ENCODE results near the gene HSPA4. TPM values are rescaled to one million over a fixed set of nuclear protein-coding genes. Genes with fewer than 3 reads are reported as not detected.

The HSPA4 gene
- total and polyA plus RNA-seq, 4 donors: 22.1 to 39.7 (median 31.9) TPM

- TF ChIP-seq HNF4G (IDR thresholded peaks at IDR 0.05) (no peak), RAD21 (IDR thresholded peaks at IDR 0.05) (no peak), HNF4A (conservative IDR thresholded peaks at IDR 0.05) (no peak), TAF1 (conservative IDR thresholded peaks at IDR 0.05) (no peak), ZBTB33 (IDR thresholded peaks at IDR 0.05) (no peak), SP1 (IDR thresholded peaks at IDR 0.05) (no peak), YY1 (IDR thresholded peaks at IDR 0.05) (no peak), FOXA2 (IDR thresholded peaks at IDR 0.05) (no peak), EGR1 (IDR thresholded peaks at IDR 0.05; ENCODE audit: low read depth in 2 of 2) (no peak), MAX (IDR thresholded peaks at IDR 0.05) (no peak), NR2F2 (IDR thresholded peaks at IDR 0.05) (no peak)
- Histone ChIP-seq H3K27me3 (ENCODE audit: control insufficient read depth in 4 of 4, insufficient read depth in 4 of 4, low read length in 3 of 4) (no peaks in the 10 kb centered on the region), H3K4me3 (ENCODE audit: low read depth in 1 of 3, low read length in 3 of 3) (no peak overlapping the region), H3K36me3 (ENCODE audit: control insufficient read depth in 4 of 4, insufficient read depth in 3 of 4, low read depth in 1 of 4, low read length in 3 of 4) (no peaks in the 10 kb centered on the region), H3K27ac (ENCODE audit: low read depth in 1 of 2, low read length in 2 of 2) (no peak overlapping the region), H3K9me3 (ENCODE audit: control insufficient read depth in 4 of 4, low read length in 3 of 4) (no peaks in the 10 kb centered on the region), H3K4me1 (ENCODE audit: control insufficient read depth in 4 of 4, insufficient read depth in 4 of 4, low read length in 3 of 4) (no peaks in the 10 kb centered on the region), H3K9ac (ENCODE audit: low read depth in 1 of 2, low read length in 2 of 2) (no peak overlapping the region)
- 72% methylated on average over 7 of the region's 7 CpGs for whole genome bisulfite sequencing
- no peak for DNase-seq (ENCODE audit: low spot score)
Observed at GRCh38 chr5:133147411-133147810, 95.6 kb downstream of the HSPA4 start.

- no peak overlapping the region for H3K27ac ChIP-seq (ENCODE audit: low read depth in 1 of 2, low read length in 2 of 2)
- no peaks in the 10 kb centered on the region for H3K27me3 ChIP-seq (ENCODE audit: control insufficient read depth in 4 of 4, insufficient read depth in 4 of 4, low read length in 3 of 4)
- H3K9ac ChIP-seq (ENCODE audit: low read depth in 1 of 2, low read length in 2 of 2): no peak overlapping the region
- H3K36me3 ChIP-seq (ENCODE audit: control insufficient read depth in 4 of 4, insufficient read depth in 3 of 4, low read depth in 1 of 4, low read length in 3 of 4): no peaks in the 10 kb centered on the region
- no peaks in the 10 kb centered on the region for H3K4me1 ChIP-seq (ENCODE audit: control insufficient read depth in 4 of 4, insufficient read depth in 4 of 4, low read length in 3 of 4)
- TF ChIP-seq ATF3 (IDR thresholded peaks at IDR 0.05): no peak
- no peak for TF ChIP-seq YY1 (IDR thresholded peaks at IDR 0.05)
- no peak for TF ChIP-seq FOXA1 (IDR thresholded peaks at IDR 0.05)
- no peak for TF ChIP-seq SP1 (IDR thresholded peaks at IDR 0.05)
- no peak for TF ChIP-seq EGR1 (IDR thresholded peaks at IDR 0.05; ENCODE audit: low read depth in 2 of 2)
- H3K9me3 ChIP-seq (ENCODE audit: control insufficient read depth in 4 of 4, low read length in 3 of 4): no peaks in the 10 kb centered on the region
- no peak overlapping the region for H3K4me3 ChIP-seq (ENCODE audit: low read depth in 1 of 3, low read length in 3 of 3)
- WGBS: 94% methylated on average over 7 of the region's 7 CpGs
- no peak for DNase-seq (ENCODE audit: low spot score)
Observed at GRCh38 chr5:133147815-133148567, 96.2 kb downstream of the HSPA4 start.

- Histone ChIP-seq H3K4me1 (ENCODE audit: control insufficient read depth in 4 of 4, insufficient read depth in 4 of 4, low read length in 3 of 4) (no peaks in the 10 kb centered on the region), H3K9ac (ENCODE audit: low read depth in 1 of 2, low read length in 2 of 2) (no peak overlapping the region), H3K27me3 (ENCODE audit: control insufficient read depth in 4 of 4, insufficient read depth in 4 of 4, low read length in 3 of 4) (no peaks in the 10 kb centered on the region), H3K36me3 (ENCODE audit: control insufficient read depth in 4 of 4, insufficient read depth in 3 of 4, low read depth in 1 of 4, low read length in 3 of 4) (no peaks in the 10 kb centered on the region), H3K9me3 (ENCODE audit: control insufficient read depth in 4 of 4, low read length in 3 of 4) (no peaks in the 10 kb centered on the region), H3K27ac (ENCODE audit: low read depth in 1 of 2, low read length in 2 of 2) (no peak overlapping the region), H3K4me3 (ENCODE audit: low read depth in 1 of 3, low read length in 3 of 3) (no peak overlapping the region)
- WGBS: 93% methylated on average over 4 of the region's 4 CpGs
- TF ChIP-seq REST (IDR thresholded peaks at IDR 0.05) (no peak), GABPA (IDR thresholded peaks at IDR 0.05 in 1 of 2, conservative IDR thresholded peaks at IDR 0.05 in 1 of 2) (no peak)
- no peak for DNase-seq (ENCODE audit: low spot score)
Observed at GRCh38 chr5:133149345-133149744, 97.5 kb downstream of the HSPA4 start.

Data from liver (tissue), 9 donors.